GM12875 (cell line): Measurements from ENCODE around the gene PRDM11.

Source experiments
- H3K4me3 ChIP-seq: one replicate; pipeline ENCODE4 v1.5.1; 2011; ENCODE audit warnings: low read depth, low read length, control low read depth
- CTCF ChIP-seq: IDR thresholded peaks from 2 replicates; pipeline ENCODE4 v1.5.1; 2011; ENCODE audit warnings: low read depth, mild to moderate bottlenecking, control low read depth, inconsistent platforms, low read length, moderate library complexity, borderline replicate concordance; ENCODE audit not compliant: insufficient read depth

The PRDM11 gene

GRCh38 chr11:45147017-45147728, 734 bp downstream of the PRDM11 start:
- H3K4me3 ChIP-seq: peak overlapping the region; percentile 61
- TF ChIP-seq CTCF: no peak

GRCh38 chr11:45147891-45148675, 1.6 kb downstream of the PRDM11 start:
- peak overlapping the region; percentile 61 for H3K4me3 ChIP-seq

GRCh38 chr11:45149483-45150056, 3.1 kb downstream of the PRDM11 start:
- H3K4me3 ChIP-seq: no peak overlapping the region
- TF ChIP-seq CTCF: no peak

More at GRCh38 chr11:45147891-45148675, 1.6 kb downstream of the PRDM11 start:
- TF ChIP-seq CTCF: no peak

GRCh38 chr11:45150301-45150700, 3.9 kb downstream of the PRDM11 start:
- TF ChIP-seq CTCF: no peak
- no peak overlapping the region for H3K4me3 ChIP-seq

- no peak for TF ChIP-seq CTCF
- no peak overlapping the region for H3K4me3 ChIP-seq
Observed at GRCh38 chr11:45150943-45151342, 4.5 kb downstream of the PRDM11 start.

- no peak for TF ChIP-seq CTCF
- no peak overlapping the region for H3K4me3 ChIP-seq
Observed at GRCh38 chr11:45151362-45151982, 5.0 kb downstream of the PRDM11 start.
